ENCODE measurements around the gene SEPTIN11. TPM values are rescaled to one million over a fixed set of nuclear protein-coding genes. Genes with fewer than 3 reads are reported as not detected.
A peak's percentile ranks its signal among the peaks of the same experiment; 100 is the strongest.

The SEPTIN11 gene
- polyA plus RNA-seq (2013, experiment 1 of 2), result 294 TPM
- 302 TPM for polyA plus RNA-seq (2013, experiment 2 of 2)

DNA sequence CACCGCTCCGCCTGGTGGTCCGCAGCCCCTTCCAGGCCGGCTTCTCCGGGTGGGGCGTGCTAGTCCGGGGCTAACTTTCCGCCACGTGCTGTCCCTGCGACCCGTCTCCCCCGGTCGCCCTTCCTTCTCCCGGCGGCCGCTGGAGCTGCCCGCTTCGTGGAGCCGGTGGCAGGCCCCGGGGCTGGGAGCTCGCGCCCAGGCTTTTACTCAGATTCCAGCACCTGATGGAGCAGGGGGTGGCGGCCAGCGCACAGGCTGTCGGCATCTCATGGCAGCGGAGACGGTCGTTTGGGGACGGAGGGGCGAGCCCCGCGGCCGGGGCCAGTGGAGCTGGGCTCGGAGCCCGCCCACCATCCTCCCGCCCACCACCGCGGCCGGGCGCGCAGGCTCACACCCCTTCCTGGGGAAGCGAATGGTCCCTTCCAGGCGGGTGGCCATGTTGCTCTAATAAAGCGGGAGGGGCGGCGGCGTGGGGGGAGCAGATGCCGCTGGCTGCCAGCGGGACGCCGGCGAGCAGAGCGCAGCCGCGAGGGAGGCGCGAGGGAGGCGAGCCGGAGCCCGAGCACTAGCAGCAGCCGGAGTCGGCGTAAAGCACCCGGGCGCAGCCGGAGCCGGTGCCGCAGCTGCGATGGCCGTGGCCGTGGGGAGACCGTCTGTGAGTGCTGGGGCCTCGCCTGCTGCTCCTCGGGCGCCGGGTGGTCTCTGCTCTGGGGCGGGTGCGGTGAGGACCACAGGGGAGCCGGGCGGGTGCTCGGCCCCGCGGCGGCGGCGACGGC lies at the start of gene SEPTIN11:
TSS of gene SEPTIN11 (plus strand) at position 477 of the 776 bp plus-strand sequence. CDS start at position 629, 152 bp downstream.
- peaks cover 45% of the 10 kb centered on the region for H3K36me3 ChIP-seq (ENCODE audit: control insufficient read depth, insufficient read depth, low read length)
- peak within 1 kb of the TSS; percentile 99 for H3K4me3 ChIP-seq (ENCODE audit: extremely low read depth, insufficient read depth, low read length, poor library complexity, severe bottlenecking)
- peak within 1 kb of the TSS; percentile 90 for H3K27ac ChIP-seq (ENCODE audit: low read depth, low read length, severe bottlenecking)
- WGBS, 2 experiments (ENCODE audit: insufficient coverage in 2 of 2), result 0 to 1% methylated on average over 50 to 61 of the region's 87 CpGs
- H3K9me3 ChIP-seq (ENCODE audit: control insufficient read depth, low read length), result no peaks in the 10 kb centered on the region
- peaks cover 12% of the 10 kb centered on the region for H3K4me1 ChIP-seq (ENCODE audit: control insufficient read depth, insufficient read depth, low read length, poor library complexity, severe bottlenecking)

DNA sequence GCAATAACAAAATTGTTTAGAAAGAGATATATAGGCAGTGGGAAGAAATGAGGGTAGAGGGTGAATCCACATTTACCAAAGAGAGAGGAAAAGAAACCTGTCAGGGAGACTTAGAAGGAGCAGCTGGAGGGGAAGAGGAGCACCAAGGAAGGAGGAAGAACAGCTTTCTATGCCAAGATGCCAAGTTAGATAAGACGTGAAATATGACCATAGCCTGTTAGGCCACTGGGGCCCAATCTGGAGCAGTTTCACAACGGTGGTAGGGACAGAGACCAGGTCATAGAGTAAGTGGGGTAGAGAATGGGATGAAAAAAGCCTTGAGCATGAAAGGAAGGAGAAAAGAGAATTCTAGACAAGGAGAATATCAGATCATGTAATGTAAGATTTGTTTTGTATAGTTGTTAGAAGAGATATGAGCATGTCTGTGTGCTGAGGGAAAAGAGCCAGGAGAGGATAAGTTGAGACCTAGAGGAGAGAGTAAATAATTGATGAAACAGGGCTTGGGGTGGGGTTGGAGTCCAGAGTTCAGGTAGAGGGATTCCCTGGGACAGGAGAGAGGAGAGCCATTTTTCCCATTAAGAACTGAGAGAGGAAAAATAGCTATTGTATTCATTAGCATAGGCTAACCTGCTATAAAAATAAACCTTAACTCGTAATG lies 47.2 kb upstream of the SEPTIN11 start:
- Histone ChIP-seq H3K9me3 (ENCODE audit: control insufficient read depth, low read length) (no peaks in the 10 kb centered on the region), H3K27ac (ENCODE audit: low read depth, low read length, severe bottlenecking) (no peak overlapping the region), H3K4me3 (ENCODE audit: extremely low read depth, insufficient read depth, low read length, poor library complexity, severe bottlenecking) (no peak overlapping the region), H3K4me1 (ENCODE audit: control insufficient read depth, insufficient read depth, low read length, poor library complexity, severe bottlenecking) (peaks cover 17% of the 10 kb centered on the region), H3K36me3 (ENCODE audit: control insufficient read depth, insufficient read depth, low read length) (no peaks in the 10 kb centered on the region)
- 73 to 75% methylated on average over 3 of the region's 3 CpGs for WGBS, 2 experiments (ENCODE audit: insufficient coverage in 2 of 2)

DNA sequence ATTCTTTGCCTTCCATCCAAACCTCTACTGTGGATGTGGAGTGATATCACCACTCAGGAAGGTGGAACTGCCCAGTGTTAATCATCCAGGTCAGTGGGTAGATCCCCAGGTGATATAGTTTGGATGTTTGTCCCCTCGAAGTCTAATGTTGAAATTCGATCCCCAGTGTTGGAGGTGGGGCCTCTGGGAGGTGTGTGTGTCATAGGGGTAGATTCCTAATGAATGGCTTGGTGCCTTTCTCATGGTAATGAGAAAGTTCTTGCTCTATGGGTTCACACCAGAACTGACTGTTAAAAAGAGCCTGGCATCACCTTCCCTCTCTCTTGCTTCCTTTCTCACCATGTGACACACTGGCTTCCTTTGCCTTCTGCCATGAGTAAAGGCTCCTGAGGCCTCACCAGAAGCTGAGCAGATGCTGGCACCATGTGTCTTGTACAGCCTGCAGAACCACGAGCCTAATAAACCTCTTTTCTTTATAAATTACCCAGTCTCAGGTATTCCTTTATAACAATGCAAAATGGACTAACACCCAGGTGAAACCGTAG lies 44.8 kb upstream of the SEPTIN11 start:
- Histone ChIP-seq H3K36me3 (ENCODE audit: control insufficient read depth, insufficient read depth, low read length) (no peaks in the 10 kb centered on the region), H3K4me3 (ENCODE audit: extremely low read depth, insufficient read depth, low read length, poor library complexity, severe bottlenecking) (no peak overlapping the region), H3K9me3 (ENCODE audit: control insufficient read depth, low read length) (no peaks in the 10 kb centered on the region), H3K27ac (ENCODE audit: low read depth, low read length, severe bottlenecking) (no peak overlapping the region), H3K4me1 (ENCODE audit: control insufficient read depth, insufficient read depth, low read length, poor library complexity, severe bottlenecking) (peaks cover 3% of the 10 kb centered on the region)
- 66 to 80% methylated on average over 2 to 3 of the region's 4 CpGs for WGBS, 2 experiments (ENCODE audit: insufficient coverage in 2 of 2)

DNA sequence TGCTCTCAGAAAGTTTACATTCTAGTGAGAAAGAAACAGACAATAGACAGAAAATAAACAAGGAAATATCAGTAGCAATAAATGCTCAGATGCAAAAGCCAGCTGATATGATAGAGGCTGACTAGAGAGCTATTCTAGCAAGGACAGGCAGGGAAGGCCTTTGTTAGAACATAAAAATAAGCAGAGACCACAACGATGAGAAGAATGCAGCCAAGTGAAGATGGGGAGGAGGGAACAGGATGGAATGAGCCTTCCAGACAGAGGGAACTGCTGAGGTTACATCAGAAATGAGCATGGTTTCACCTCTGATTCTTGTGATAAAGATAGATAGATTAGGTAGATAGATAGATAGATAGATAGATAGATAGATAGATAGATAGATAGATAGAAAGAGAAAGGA lies 44.0 kb upstream of the SEPTIN11 start:
- WGBS, 2 experiments (ENCODE audit: insufficient coverage in 2 of 2), result 92 to 94% methylated on average over 1 of the region's 1 CpG
- no peak overlapping the region for H3K4me3 ChIP-seq (ENCODE audit: extremely low read depth, insufficient read depth, low read length, poor library complexity, severe bottlenecking)
- H3K4me1 ChIP-seq (ENCODE audit: control insufficient read depth, insufficient read depth, low read length, poor library complexity, severe bottlenecking), result peaks cover 3% of the 10 kb centered on the region
- H3K36me3 ChIP-seq (ENCODE audit: control insufficient read depth, insufficient read depth, low read length), result no peaks in the 10 kb centered on the region
- no peaks in the 10 kb centered on the region for H3K9me3 ChIP-seq (ENCODE audit: control insufficient read depth, low read length)
- no peak overlapping the region for H3K27ac ChIP-seq (ENCODE audit: low read depth, low read length, severe bottlenecking)

DNA sequence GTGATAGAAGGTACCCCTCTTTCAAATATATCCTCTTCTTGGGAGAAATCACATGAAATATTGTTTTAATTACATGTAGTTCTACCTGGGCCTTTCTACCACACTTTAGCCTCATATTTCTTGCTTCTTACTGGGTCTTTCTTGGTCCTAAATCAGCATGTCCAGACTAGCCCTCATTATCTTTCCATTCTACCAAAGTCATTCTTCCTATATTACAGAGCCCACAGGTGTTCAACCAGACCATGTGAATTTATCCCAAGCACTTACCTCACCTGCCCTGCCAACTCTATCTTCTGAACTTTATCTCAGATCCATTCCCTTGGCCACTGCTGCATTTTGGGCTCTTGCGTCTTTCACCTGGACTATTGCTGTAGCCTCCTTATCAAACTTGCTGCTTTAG lies 39.8 kb upstream of the SEPTIN11 start:
- H3K36me3 ChIP-seq (ENCODE audit: control insufficient read depth, insufficient read depth, low read length), result no peaks in the 10 kb centered on the region

DNA sequence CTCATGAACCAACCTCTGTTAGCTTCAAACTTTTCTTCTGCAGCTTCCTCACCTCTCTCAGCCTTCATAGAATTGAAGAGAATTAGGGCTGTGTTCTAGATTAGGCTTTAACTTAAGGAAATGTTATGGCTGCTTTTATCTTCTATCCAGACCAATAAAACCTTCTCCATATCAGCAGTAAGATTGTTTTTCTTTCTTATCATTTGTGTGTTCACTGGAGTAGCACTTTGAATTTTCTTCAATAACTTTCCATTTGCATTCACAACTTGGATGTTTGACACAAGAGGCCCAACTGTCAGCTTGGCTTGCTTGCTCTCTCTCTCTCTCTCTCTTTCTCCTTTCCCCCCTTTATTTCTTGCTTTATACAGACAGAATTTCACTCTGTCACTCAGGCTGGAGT lies 28.8 kb upstream of the SEPTIN11 start:
- no peaks in the 10 kb centered on the region for H3K36me3 ChIP-seq (ENCODE audit: control insufficient read depth, insufficient read depth, low read length)
- no peaks in the 10 kb centered on the region for H3K9me3 ChIP-seq (ENCODE audit: control insufficient read depth, low read length)
- no peak overlapping the region for H3K4me3 ChIP-seq (ENCODE audit: extremely low read depth, insufficient read depth, low read length, poor library complexity, severe bottlenecking)
- no peak overlapping the region for H3K27ac ChIP-seq (ENCODE audit: low read depth, low read length, severe bottlenecking)
- no peaks in the 10 kb centered on the region for H3K4me1 ChIP-seq (ENCODE audit: control insufficient read depth, insufficient read depth, low read length, poor library complexity, severe bottlenecking)

More for the DNA sequence above, 39.8 kb upstream of the SEPTIN11 start:
- no peaks in the 10 kb centered on the region for H3K9me3 ChIP-seq (ENCODE audit: control insufficient read depth, low read length)
- H3K4me3 ChIP-seq (ENCODE audit: extremely low read depth, insufficient read depth, low read length, poor library complexity, severe bottlenecking), result no peak overlapping the region
- peaks cover 3% of the 10 kb centered on the region for H3K4me1 ChIP-seq (ENCODE audit: control insufficient read depth, insufficient read depth, low read length, poor library complexity, severe bottlenecking)
- H3K27ac ChIP-seq (ENCODE audit: low read depth, low read length, severe bottlenecking), result no peak overlapping the region
- 87 to 100% methylated on average over 1 of the region's 1 CpG for WGBS, 2 experiments (ENCODE audit: insufficient coverage in 2 of 2)

DNA sequence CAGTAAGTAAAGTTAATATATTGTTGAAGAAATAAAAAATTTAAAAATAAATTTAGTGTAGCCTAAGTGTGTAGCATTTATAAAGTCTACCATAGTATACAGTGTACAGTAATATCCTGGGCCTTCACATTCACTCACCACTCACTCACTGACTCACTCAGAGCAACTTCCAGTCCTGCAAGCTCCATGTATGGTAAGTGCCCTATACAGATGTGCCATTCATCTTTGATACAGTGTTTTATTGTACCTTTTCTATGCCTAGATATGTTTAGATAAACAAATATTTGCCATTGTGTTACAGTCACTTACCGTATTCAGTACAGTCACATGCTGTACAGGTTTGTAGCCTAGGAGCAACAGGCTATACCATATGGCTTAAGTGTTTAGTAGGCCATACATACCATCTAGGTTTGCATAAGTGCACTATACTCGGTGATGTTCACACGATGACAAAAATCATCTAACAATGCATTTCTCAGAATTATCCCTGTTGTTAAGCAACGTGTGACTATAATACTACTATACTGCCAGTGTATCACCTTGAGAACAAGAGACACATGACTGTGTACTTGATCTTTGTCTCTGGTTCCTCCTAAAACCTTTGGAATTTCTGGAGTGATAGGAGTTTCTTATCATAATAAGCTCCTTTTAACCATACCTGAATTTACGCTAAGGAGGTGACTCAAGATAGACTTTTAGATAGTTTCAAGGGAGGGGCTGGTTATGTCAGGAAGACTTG lies 25.8 kb upstream of the SEPTIN11 start:
- Histone ChIP-seq H3K4me1 (ENCODE audit: control insufficient read depth, insufficient read depth, low read length, poor library complexity, severe bottlenecking) (no peaks in the 10 kb centered on the region), H3K27ac (ENCODE audit: low read depth, low read length, severe bottlenecking) (no peak overlapping the region), H3K4me3 (ENCODE audit: extremely low read depth, insufficient read depth, low read length, poor library complexity, severe bottlenecking) (no peak overlapping the region), H3K36me3 (ENCODE audit: control insufficient read depth, insufficient read depth, low read length) (no peaks in the 10 kb centered on the region), H3K9me3 (ENCODE audit: control insufficient read depth, low read length) (no peaks in the 10 kb centered on the region)
- WGBS, 2 experiments (ENCODE audit: insufficient coverage in 2 of 2), result 94 to 100% methylated on average over 2 of the region's 5 CpGs

DNA sequence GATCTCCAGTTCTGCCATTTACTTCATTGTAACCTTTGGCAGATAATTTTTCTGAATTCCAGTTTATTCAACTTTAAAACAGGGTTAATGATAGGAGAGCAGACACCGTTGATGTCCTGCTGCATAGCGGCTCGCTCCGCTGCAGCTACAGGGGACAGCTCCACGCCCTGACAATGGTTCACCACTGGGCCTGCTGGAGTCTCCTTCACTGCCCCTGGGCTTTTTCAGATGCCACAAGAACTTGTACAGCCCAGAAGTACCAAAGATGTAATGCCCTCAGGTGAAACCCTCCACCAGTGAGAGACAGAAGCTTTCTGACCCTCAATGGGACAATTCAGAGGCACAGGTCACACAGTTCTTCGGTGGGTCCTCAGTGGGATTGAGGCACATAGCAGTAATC lies 22.7 kb upstream of the SEPTIN11 start:
- Histone ChIP-seq H3K27ac (ENCODE audit: low read depth, low read length, severe bottlenecking) (no peak overlapping the region), H3K9me3 (ENCODE audit: control insufficient read depth, low read length) (no peaks in the 10 kb centered on the region), H3K36me3 (ENCODE audit: control insufficient read depth, insufficient read depth, low read length) (no peaks in the 10 kb centered on the region), H3K4me1 (ENCODE audit: control insufficient read depth, insufficient read depth, low read length, poor library complexity, severe bottlenecking) (no peaks in the 10 kb centered on the region), H3K4me3 (ENCODE audit: extremely low read depth, insufficient read depth, low read length, poor library complexity, severe bottlenecking) (no peak overlapping the region)
- WGBS, 2 experiments (ENCODE audit: insufficient coverage in 2 of 2), result 85 to 92% methylated on average over 6 of the region's 6 CpGs

DNA sequence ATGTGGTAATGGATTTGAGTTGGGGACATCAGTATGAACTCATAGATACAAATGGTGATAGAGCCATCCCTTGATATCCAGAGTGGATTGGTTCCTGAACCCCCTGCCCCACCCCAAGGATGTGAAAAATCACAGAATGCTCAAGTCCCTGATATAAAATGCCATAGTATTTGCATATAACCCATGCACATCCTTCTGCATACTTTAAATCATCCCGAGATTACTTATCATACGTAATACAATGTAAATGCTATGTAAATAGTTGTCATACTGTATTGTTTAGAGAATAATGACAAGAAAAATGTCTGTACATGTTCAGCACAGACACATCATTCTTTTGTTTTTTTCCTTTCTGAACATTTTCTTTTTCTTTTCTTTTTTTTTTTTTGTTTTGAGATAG lies 18.9 kb upstream of the SEPTIN11 start:
- Histone ChIP-seq H3K36me3 (ENCODE audit: control insufficient read depth, insufficient read depth, low read length) (no peaks in the 10 kb centered on the region), H3K27ac (ENCODE audit: low read depth, low read length, severe bottlenecking) (no peak overlapping the region), H3K4me1 (ENCODE audit: control insufficient read depth, insufficient read depth, low read length, poor library complexity, severe bottlenecking) (no peaks in the 10 kb centered on the region), H3K9me3 (ENCODE audit: control insufficient read depth, low read length) (no peaks in the 10 kb centered on the region), H3K4me3 (ENCODE audit: extremely low read depth, insufficient read depth, low read length, poor library complexity, severe bottlenecking) (no peak overlapping the region)
- no CpG with 5 or more reads among the region's 2 CpGs for WGBS, 2 experiments (ENCODE audit: insufficient coverage in 2 of 2)

DNA sequence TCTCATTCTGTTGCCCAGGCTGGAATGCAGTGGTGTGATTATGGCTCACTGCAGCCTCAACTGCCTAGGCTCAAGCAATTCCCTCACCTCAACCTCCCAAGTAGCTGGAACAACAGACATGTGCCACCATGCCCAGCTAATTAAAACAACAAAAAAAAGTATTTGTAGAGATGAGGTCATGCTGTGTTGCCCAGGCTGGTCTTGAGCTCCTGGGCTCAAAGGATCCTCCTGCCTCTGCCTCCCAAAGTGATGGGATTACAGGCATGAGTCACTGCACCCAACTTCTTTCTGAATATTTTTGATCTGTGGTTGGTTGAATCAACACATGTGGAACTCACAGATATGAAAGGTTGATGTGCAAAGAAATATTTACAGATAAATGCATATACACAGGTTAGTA lies 18.5 kb upstream of the SEPTIN11 start:
- Histone ChIP-seq H3K4me3 (ENCODE audit: extremely low read depth, insufficient read depth, low read length, poor library complexity, severe bottlenecking) (no peak overlapping the region), H3K9me3 (ENCODE audit: control insufficient read depth, low read length) (no peaks in the 10 kb centered on the region), H3K27ac (ENCODE audit: low read depth, low read length, severe bottlenecking) (no peak overlapping the region), H3K4me1 (ENCODE audit: control insufficient read depth, insufficient read depth, low read length, poor library complexity, severe bottlenecking) (no peaks in the 10 kb centered on the region), H3K36me3 (ENCODE audit: control insufficient read depth, insufficient read depth, low read length) (no peaks in the 10 kb centered on the region)

Measured in mesodermal cell (in vitro differentiated cells).